ENCODE results near the gene CRAMP1.
A peak's percentile ranks its signal among the peaks of the same experiment; 100 is the strongest.

The CRAMP1 gene

GRCh38 chr16:1651094-1651973 is 39.2 kb downstream of the CRAMP1 start:
- Mint-ChIP-seq H3K9me3 (no peaks in the 10 kb centered on the region), H3K4me3 (no peak overlapping the region), H3K27ac (peak overlapping the region in 2 of 3 experiments; percentile 37 to 76), H3K36me3 (ENCODE audit: low read depth) (peaks cover 67% of the 10 kb centered on the region), H3K27me3 (ENCODE audit: low read depth) (peaks cover 4% of the 10 kb centered on the region), H3K4me1 (no peaks in the 10 kb centered on the region)
- no peak for TF ChIP-seq CTCF (IDR thresholded peaks at IDR 0.05; ENCODE audit: unreplicated experiment in 3 of 3)

- no peaks in the 10 kb centered on the region for H3K9me3 Mint-ChIP-seq
- H3K27me3 Mint-ChIP-seq (ENCODE audit: low read depth): peaks cover 4% of the 10 kb centered on the region
- no peak overlapping the region for H3K4me3 Mint-ChIP-seq
- H3K27ac Mint-ChIP-seq: peak overlapping the region in 1 of 3 experiments; percentile 76
- H3K36me3 Mint-ChIP-seq (ENCODE audit: low read depth): peaks cover 62% of the 10 kb centered on the region
- no peak for TF ChIP-seq CTCF (IDR thresholded peaks at IDR 0.05; ENCODE audit: unreplicated experiment in 3 of 3)
- H3K4me1 Mint-ChIP-seq: no peaks in the 10 kb centered on the region
Observed at GRCh38 chr16:1651974-1652312, 39.8 kb downstream of the CRAMP1 start.

GRCh38 chr16:1653023-1653422 is 40.9 kb downstream of the CRAMP1 start:
- no peak overlapping the region for H3K4me3 Mint-ChIP-seq
- peaks cover 4% of the 10 kb centered on the region for H3K27me3 Mint-ChIP-seq (ENCODE audit: low read depth)
- H3K27ac Mint-ChIP-seq: no peak overlapping the region
- TF ChIP-seq CTCF (IDR thresholded peaks at IDR 0.05; ENCODE audit: unreplicated experiment in 3 of 3): no peak
- H3K9me3 Mint-ChIP-seq: no peaks in the 10 kb centered on the region
- peaks cover 58% of the 10 kb centered on the region for H3K36me3 Mint-ChIP-seq (ENCODE audit: low read depth)
- H3K4me1 Mint-ChIP-seq: no peaks in the 10 kb centered on the region

DNA sequence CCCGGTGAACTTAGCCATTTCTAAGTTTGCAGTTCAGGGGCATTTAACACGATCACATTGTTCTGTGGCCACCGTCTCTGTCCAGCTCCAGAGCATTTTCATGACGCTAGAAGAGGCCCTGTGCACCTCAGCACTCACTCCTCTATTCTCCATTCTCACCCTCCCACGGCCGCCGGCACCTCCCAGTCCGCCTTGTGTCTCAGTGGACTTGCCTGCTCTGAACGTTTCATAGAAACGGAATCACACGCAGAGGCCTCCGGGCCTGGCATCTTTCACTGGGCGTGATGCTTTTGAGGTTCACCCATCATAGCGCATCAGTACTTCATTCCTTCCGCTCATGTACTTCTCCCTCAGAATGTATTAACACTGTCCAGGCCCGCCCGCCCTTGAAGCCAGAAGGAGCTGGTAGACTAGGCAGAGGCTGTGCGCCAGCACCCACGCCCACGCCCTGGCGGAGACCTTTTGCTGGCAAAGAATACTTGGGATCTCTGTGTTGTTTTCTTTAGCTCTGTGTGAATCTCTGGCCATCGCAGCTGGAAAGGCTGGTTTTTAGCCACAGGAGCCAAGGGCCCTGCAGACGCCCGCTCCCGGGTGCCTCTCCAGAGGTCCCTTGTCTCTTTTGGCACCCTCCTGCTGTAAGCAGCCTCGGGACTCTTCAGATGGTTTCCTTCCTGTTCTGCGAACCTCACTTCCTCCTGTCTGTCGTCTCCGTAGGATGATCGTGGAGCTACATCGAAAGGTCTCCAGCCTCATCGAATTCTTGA is 42.5 kb downstream of the CRAMP1 start:
- Mint-ChIP-seq H3K36me3 (ENCODE audit: low read depth) (peaks cover 56% of the 10 kb centered on the region), H3K27ac (no peak overlapping the region), H3K4me3 (no peak overlapping the region), H3K9me3 (no peaks in the 10 kb centered on the region), H3K4me1 (no peaks in the 10 kb centered on the region), H3K27me3 (ENCODE audit: low read depth) (peaks cover 4% of the 10 kb centered on the region)
- TF ChIP-seq CTCF (IDR thresholded peaks at IDR 0.05; ENCODE audit: unreplicated experiment in 3 of 3): no peak

GRCh38 chr16:1655269-1655807 is 43.2 kb downstream of the CRAMP1 start:
- TF ChIP-seq CTCF (IDR thresholded peaks at IDR 0.05; ENCODE audit: unreplicated experiment in 3 of 3): no peak

More at GRCh38 chr16:1655269-1655807, 43.2 kb downstream of the CRAMP1 start:
- H3K9me3 Mint-ChIP-seq: no peaks in the 10 kb centered on the region
- peaks cover 4% of the 10 kb centered on the region for H3K27me3 Mint-ChIP-seq (ENCODE audit: low read depth)
- no peaks in the 10 kb centered on the region for H3K4me1 Mint-ChIP-seq
- no peak overlapping the region for H3K27ac Mint-ChIP-seq
- H3K36me3 Mint-ChIP-seq (ENCODE audit: low read depth): peaks cover 54% of the 10 kb centered on the region
- no peak overlapping the region for H3K4me3 Mint-ChIP-seq
